Erythroblast (primary cell): ENCODE results near the gene MRGPRG.

Experiments
- DNase-seq, 2 experiments: peaks; one replicate each; lab custom pipeline; 2025; lab: John Stamatoyannopoulos, UW
- GATA1 ChIP-seq: IDR thresholded peaks from 2 replicates; pipeline ENCODE4 v1.6.1; 2011; ENCODE audit warnings: low read depth, mild to moderate bottlenecking, control low read depth, low read length, moderate library complexity
- POLR2A ChIP-seq: IDR thresholded peaks from 2 replicates; pipeline ENCODE4 v1.6.1; 2011; ENCODE audit warnings: mild to moderate bottlenecking, low read length

MRGPRG gene

GRCh38 chr11:3200388-3201111 is 18.1 kb downstream of the MRGPRG start:
- no peak for DNase-seq
- TF ChIP-seq GATA1 = no peak
- no peak for TF ChIP-seq POLR2A

GRCh38 chr11:3199537-3200295 is 18.9 kb downstream of the MRGPRG start:
- DNase-seq = no peak
- TF ChIP-seq POLR2A = no peak
- no peak for TF ChIP-seq GATA1

GRCh38 chr11:3198815-3199214 is 19.8 kb downstream of the MRGPRG start:
- DNase-seq = no peak
- TF ChIP-seq POLR2A = no peak

GRCh38 chr11:3197878-3198528 is 20.6 kb downstream of the MRGPRG start:
- DNase-seq = no peak
- TF ChIP-seq POLR2A (no peak), GATA1 (no peak)

- DNase-seq = no peak
- TF ChIP-seq POLR2A = no peak
These were observed 21.4 kb downstream of the MRGPRG start for GRCh38 chr11:3197044-3197695.

GRCh38 chr11:3196161-3197043 is 22.2 kb downstream of the MRGPRG start:
- no peak for DNase-seq
- TF ChIP-seq POLR2A (no peak), GATA1 (no peak)

GRCh38 chr11:3195251-3196160 is 23.1 kb downstream of the MRGPRG start:
- TF ChIP-seq POLR2A (no peak), GATA1 (no peak)
- DNase-seq = no peak

- no peak for DNase-seq
- TF ChIP-seq GATA1 (no peak), POLR2A (no peak)
These were observed 24.4 kb downstream of the MRGPRG start for GRCh38 chr11:3194016-3194816.

- no peak for DNase-seq
- no peak for TF ChIP-seq GATA1
- no peak for TF ChIP-seq POLR2A
These were observed 25.1 kb downstream of the MRGPRG start for GRCh38 chr11:3193373-3194015.

- TF ChIP-seq POLR2A = no peak
- TF ChIP-seq GATA1 = no peak
These were observed 25.9 kb downstream of the MRGPRG start for GRCh38 chr11:3192511-3193372.

GRCh38 chr11:3191586-3192324 is 26.9 kb downstream of the MRGPRG start:
- DNase-seq = no peak
- TF ChIP-seq GATA1 (no peak), POLR2A (no peak)

More at GRCh38 chr11:3192511-3193372, 25.9 kb downstream of the MRGPRG start:
- DNase-seq = no peak
